ENCODE data around the gene CSTB. TPM values are rescaled to one million over a fixed set of nuclear protein-coding genes. Genes with fewer than 3 reads are reported as not detected.

Gene CSTB
- total and polyA plus RNA-seq, 2 donors (not counting 3 experiments of a cell fraction or from before 2014, with no cell fraction given) = 65.8 to 83.7 TPM

DNA sequence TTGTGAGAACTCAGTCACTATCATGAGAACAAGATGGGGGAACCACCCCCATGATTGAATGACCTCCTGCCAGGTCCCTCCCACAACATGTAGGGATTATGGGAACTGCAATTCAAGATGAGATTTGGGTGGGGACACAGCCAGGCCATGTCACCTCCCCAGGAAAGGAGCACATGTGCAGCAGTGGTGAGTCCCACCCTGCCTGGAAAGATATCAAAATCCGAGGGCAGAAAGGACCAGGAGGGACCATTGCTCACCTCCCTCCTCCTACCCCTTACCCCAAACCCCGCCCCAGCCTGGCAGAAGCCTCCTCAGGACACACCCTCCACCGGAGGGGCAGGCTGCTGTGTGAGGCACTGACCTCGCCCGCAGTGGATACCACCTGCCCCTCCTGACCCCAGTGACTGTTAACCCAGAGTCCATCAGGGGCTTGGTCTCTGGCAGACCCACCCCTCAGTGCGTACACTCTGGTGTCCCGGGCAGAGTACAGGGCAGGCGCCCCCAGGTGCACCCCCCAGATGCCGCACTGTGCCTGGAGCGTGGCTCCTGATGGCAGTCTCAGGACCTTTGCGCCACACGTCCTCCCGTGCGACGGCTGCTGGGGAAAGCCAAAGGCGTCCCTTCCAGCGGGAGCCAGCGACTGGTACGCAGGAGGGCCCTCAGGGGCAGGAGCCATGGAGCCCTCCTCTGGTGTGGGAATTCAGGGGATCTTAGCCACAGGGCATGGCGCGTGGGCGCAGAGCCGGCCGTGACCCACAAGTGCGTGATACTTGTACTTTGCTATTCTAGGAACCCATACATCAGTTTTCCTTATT is 36.3 kb downstream of the CSTB start:
- H3K27me3 ChIP-seq (ENCODE audit: control insufficient read depth in 2 of 2, insufficient read depth in 2 of 2, low read length in 2 of 2) = no peaks in the 10 kb centered on the region
- POLR2A ChIA-PET = no interaction called here
- no peak overlapping the region for H3K4me2 ChIP-seq (ENCODE audit: insufficient read depth, low read length)
- TF ChIP-seq FOS (IDR thresholded peaks at IDR 0.05; ENCODE audit: borderline replicate concordance, insufficient read depth, low read length) (no peak), MAX (IDR thresholded peaks at IDR 0.05; ENCODE audit: insufficient read depth, insufficient read length) (no peak), MYC (IDR thresholded peaks at IDR 0.05; ENCODE audit: low read depth, low read length) (no peak), GATA2 (IDR thresholded peaks at IDR 0.05; ENCODE audit: insufficient read depth, insufficient read length, low read depth, low read length) (no peak), POLR2A (IDR thresholded peaks at IDR 0.05; ENCODE audit: low read depth, low read length) (no peak), JUN (IDR thresholded peaks at IDR 0.05; ENCODE audit: borderline replicate concordance, insufficient read depth, insufficient read length, low read depth) (no peak), EZH2 (IDR thresholded peaks at IDR 0.05; ENCODE audit: borderline replicate concordance, low read depth, low read length, severe bottlenecking) (no peak), POLR2AphosphoS5 (IDR thresholded peaks at IDR 0.05; ENCODE audit: insufficient read depth, low read depth, low read length) (no peak)
- TF ChIP-seq, protein P1, sequence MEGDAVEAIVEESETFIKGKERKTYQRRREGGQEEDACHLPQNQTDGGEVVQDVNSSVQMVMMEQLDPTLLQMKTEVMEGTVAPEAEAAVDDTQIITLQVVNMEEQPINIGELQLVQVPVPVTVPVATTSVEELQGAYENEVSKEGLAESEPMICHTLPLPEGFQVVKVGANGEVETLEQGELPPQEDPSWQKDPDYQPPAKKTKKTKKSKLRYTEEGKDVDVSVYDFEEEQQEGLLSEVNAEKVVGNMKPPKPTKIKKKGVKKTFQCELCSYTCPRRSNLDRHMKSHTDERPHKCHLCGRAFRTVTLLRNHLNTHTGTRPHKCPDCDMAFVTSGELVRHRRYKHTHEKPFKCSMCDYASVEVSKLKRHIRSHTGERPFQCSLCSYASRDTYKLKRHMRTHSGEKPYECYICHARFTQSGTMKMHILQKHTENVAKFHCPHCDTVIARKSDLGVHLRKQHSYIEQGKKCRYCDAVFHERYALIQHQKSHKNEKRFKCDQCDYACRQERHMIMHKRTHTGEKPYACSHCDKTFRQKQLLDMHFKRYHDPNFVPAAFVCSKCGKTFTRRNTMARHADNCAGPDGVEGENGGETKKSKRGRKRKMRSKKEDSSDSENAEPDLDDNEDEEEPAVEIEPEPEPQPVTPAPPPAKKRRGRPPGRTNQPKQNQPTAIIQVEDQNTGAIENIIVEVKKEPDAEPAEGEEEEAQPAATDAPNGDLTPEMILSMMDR (IDR thresholded peaks at IDR 0.05; ENCODE audit: extremely low read depth in 1 of 2, insufficient read depth in 1 of 2, low read depth in 1 of 2, low read length in 2 of 2) = no peak
- no peak overlapping the region for H2AFZ ChIP-seq (ENCODE audit: low read depth, low read length)
- dilution Hi-C loops (cut with MboI; ENCODE audit: extremely low pct_ligation_motif_present, low sequenced_read_pairs) (no loop called here), intact Hi-C loops (cut with micrococcal nuclease) (no loop called here)
- no peaks in the 10 kb centered on the region for H4K20me1 ChIP-seq (replicated peaks; ENCODE audit: control insufficient read depth, extremely low read depth, insufficient read depth, low read length)
- no peak overlapping the region for H3K4me3 ChIP-seq (replicated peaks in 1 of 3; ENCODE audit: insufficient read depth in 1 of 3, low read depth in 1 of 3, low read length in 3 of 3)
- H3K36me3 ChIP-seq (ENCODE audit: control insufficient read depth in 2 of 2, extremely low read depth in 1 of 2, insufficient read depth in 2 of 2, low read length in 2 of 2) = peaks cover 0 to 5% of the 10 kb centered on the region in 2 experiments
- DNase-seq (ENCODE audit: low read depth, low spot score) = no peak
- no peak overlapping the region for H3K9ac ChIP-seq (replicated peaks; ENCODE audit: extremely low read depth, insufficient read depth, low read length)
- BruUV-seq (replicated peaks) = no TSS peak
- no peaks in the 10 kb centered on the region for H3K9me3 ChIP-seq (replicated peaks; ENCODE audit: control insufficient read depth, insufficient read depth, low read length)
- H3K79me2 ChIP-seq (ENCODE audit: control insufficient read depth, insufficient read depth, low read length) = no peaks in the 10 kb centered on the region
- no peaks in the 10 kb centered on the region for H3K9me1 ChIP-seq (replicated peaks; ENCODE audit: control insufficient read depth, extremely low read depth, insufficient read depth, low read length)
- CTCF ChIA-PET = interaction anchor here (1.2 kb wide), 1 partner anchor 11 kb away, joined by 7 read pairs; no protein-coding TSS in a partner anchor
- no peak overlapping the region for H3K27ac ChIP-seq (ENCODE audit: insufficient read depth, low read depth, low read length)
- no peaks in the 10 kb centered on the region for H3K4me1 ChIP-seq (ENCODE audit: control insufficient read depth, extremely low read depth, insufficient read depth, low read length)
- FAIRE-seq = no peak
